AML-193 (cell line): Measurements from ENCODE around the gene PIGH.
"Not testable (repeated sequence)": the region's sequence is repeated elsewhere in the genome, so short reads cannot be mapped to it uniquely, and the experiment has no call there.

ENCODE experiments used
- DNase-seq, 2 experiments: peaks; one replicate each; lab custom pipeline; 2025; lab: John Stamatoyannopoulos, UW

Gene PIGH

GRCh38 chr14:67551123-67551522 lies 48.9 kb downstream of the PIGH start:
- DNase-seq = no peak

- DNase-seq = no peak
Measured at GRCh38 chr14:67549734-67550133, 50.3 kb downstream of the PIGH start.

- no peak for DNase-seq
Measured at GRCh38 chr14:67547224-67547780, 52.8 kb downstream of the PIGH start.

GRCh38 chr14:67544590-67544989 lies 55.5 kb downstream of the PIGH start:
- no peak for DNase-seq

- not testable (repeated sequence) for DNase-seq
Measured at GRCh38 chr14:67542620-67543019, 57.4 kb downstream of the PIGH start.

GRCh38 chr14:67541448-67542387 lies 58.4 kb downstream of the PIGH start:
- DNase-seq = no peak
